ENCODE data around the gene LMO1.
A peak's percentile ranks its signal among the peaks of the same experiment; 100 is the strongest.

LMO1 gene
- 0 reads per million in 3 donors for total RNA-seq

- H3K4me3 ChIP-seq (ENCODE audit: insufficient read depth, low read depth, low read length, poor library complexity, severe bottlenecking): peak within 1 kb of the TSS; percentile 44
- no peak within 1 kb of the TSS for H3K27ac ChIP-seq (ENCODE audit: insufficient read depth, low read length, poor library complexity, severe bottlenecking)
- DNase-seq: peak; percentile 9 to 36 (median 25)
- H3K27me3 ChIP-seq (replicated peaks; ENCODE audit: control insufficient read depth, insufficient read depth, low read length, poor library complexity, severe bottlenecking): peaks cover 21% of the 10 kb centered on the region
- no peaks in the 10 kb centered on the region for H3K36me3 ChIP-seq (ENCODE audit: control insufficient read depth, insufficient read depth, low read length)
- peaks cover 11% of the 10 kb centered on the region for H3K4me1 ChIP-seq (ENCODE audit: control insufficient read depth, insufficient read depth, low read length, poor library complexity, severe bottlenecking)
- no peaks in the 10 kb centered on the region for H3K9me3 ChIP-seq (ENCODE audit: control insufficient read depth, low read length)
Observed at GRCh38 chr11:8263769-8264410, at the start of gene LMO1. Gene LMO1 (minus strand): TSS chr11:8263878. CDS start chr11:8263362, 516 bp downstream.

DNA sequence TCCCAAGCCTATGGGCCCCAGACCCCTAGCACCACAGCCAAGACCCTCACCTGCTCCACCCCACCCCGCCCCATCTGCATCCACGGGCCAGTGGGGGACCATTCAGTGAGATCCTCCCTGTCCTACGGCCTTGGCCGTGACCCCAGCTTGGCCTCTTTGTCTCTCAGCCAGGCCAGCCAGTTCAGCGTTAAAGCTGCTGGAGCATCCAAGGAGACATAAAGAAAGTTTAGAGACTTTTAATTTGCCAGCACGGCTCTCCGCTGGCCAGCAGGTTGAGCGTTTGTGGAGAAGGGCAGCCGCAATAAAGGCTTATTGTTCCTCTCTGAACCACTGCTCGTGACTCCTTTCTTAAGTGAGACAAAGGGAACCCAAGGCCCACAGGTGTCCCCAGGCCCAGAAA is 49.3 kb upstream of the LMO1 start:
- H3K27me3 ChIP-seq (replicated peaks; ENCODE audit: control insufficient read depth, insufficient read depth, low read length, poor library complexity, severe bottlenecking): no peaks in the 10 kb centered on the region
- no peaks in the 10 kb centered on the region for H3K4me1 ChIP-seq (ENCODE audit: control insufficient read depth, insufficient read depth, low read length, poor library complexity, severe bottlenecking)
- DNase-seq: no peak
- H3K9me3 ChIP-seq (ENCODE audit: control insufficient read depth, low read length): no peaks in the 10 kb centered on the region
- no peak overlapping the region for H3K4me3 ChIP-seq (ENCODE audit: insufficient read depth, low read depth, low read length, poor library complexity, severe bottlenecking)
- H3K27ac ChIP-seq (ENCODE audit: insufficient read depth, low read length, poor library complexity, severe bottlenecking): no peak overlapping the region
- no peaks in the 10 kb centered on the region for H3K36me3 ChIP-seq (ENCODE audit: control insufficient read depth, insufficient read depth, low read length)

DNA sequence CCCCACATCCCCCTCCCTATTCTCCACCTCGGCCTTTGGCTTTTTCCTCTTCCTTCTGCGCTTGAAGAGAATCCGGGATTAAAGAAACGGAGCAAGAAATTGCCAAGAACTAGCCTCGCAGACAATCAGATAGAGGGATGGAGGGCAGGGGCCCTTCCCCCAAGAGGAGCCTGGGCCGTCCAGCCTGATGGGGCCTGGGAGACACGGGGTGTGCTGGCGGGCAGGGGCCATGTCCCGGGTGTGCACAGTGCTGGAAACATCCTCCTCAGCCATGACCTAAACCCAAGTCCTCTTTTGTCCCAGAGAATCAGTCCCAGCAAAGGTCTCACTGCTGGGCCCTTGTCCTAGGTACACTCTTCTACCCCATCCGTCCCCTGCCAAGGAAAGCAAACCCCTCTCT is 47.7 kb upstream of the LMO1 start:
- no peaks in the 10 kb centered on the region for H3K27me3 ChIP-seq (replicated peaks; ENCODE audit: control insufficient read depth, insufficient read depth, low read length, poor library complexity, severe bottlenecking)
- H3K36me3 ChIP-seq (ENCODE audit: control insufficient read depth, insufficient read depth, low read length): no peaks in the 10 kb centered on the region
- no peaks in the 10 kb centered on the region for H3K4me1 ChIP-seq (ENCODE audit: control insufficient read depth, insufficient read depth, low read length, poor library complexity, severe bottlenecking)
- no peak for DNase-seq
- no peak overlapping the region for H3K27ac ChIP-seq (ENCODE audit: insufficient read depth, low read length, poor library complexity, severe bottlenecking)
- H3K9me3 ChIP-seq (ENCODE audit: control insufficient read depth, low read length): no peaks in the 10 kb centered on the region
- H3K4me3 ChIP-seq (ENCODE audit: insufficient read depth, low read depth, low read length, poor library complexity, severe bottlenecking): no peak overlapping the region

- H3K4me3 ChIP-seq (ENCODE audit: insufficient read depth, low read depth, low read length, poor library complexity, severe bottlenecking): no peak overlapping the region
- H3K4me1 ChIP-seq (ENCODE audit: control insufficient read depth, insufficient read depth, low read length, poor library complexity, severe bottlenecking): no peaks in the 10 kb centered on the region
- H3K36me3 ChIP-seq (ENCODE audit: control insufficient read depth, insufficient read depth, low read length): no peaks in the 10 kb centered on the region
- no peak overlapping the region for H3K27ac ChIP-seq (ENCODE audit: insufficient read depth, low read length, poor library complexity, severe bottlenecking)
- H3K9me3 ChIP-seq (ENCODE audit: control insufficient read depth, low read length): no peaks in the 10 kb centered on the region
- no peak for DNase-seq
- no peaks in the 10 kb centered on the region for H3K27me3 ChIP-seq (replicated peaks; ENCODE audit: control insufficient read depth, insufficient read depth, low read length, poor library complexity, severe bottlenecking)
Observed at GRCh38 chr11:8310743-8311298, 47.1 kb upstream of the LMO1 start.

DNA sequence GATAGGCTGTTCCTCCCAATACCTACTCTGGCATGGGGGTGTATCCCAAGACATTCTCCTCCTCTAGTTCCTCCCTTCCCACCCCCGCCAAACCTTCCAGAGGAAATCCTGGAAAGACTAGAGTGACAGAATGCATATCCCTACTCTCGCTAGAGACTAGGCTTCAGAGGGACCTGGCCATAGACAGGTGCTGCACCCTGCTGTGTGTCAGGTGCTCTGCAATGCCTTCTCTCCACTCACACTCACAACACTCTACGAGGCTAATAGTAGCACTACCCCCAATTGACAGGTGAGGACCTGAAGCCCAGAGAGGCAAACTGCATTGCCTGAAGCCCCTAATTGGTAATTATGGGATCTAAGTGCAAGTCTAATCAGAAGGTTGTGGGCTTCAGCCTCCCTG is 46.2 kb upstream of the LMO1 start:
- no peak overlapping the region for H3K4me3 ChIP-seq (ENCODE audit: insufficient read depth, low read depth, low read length, poor library complexity, severe bottlenecking)
- DNase-seq: no peak
- H3K36me3 ChIP-seq (ENCODE audit: control insufficient read depth, insufficient read depth, low read length): no peaks in the 10 kb centered on the region
- H3K4me1 ChIP-seq (ENCODE audit: control insufficient read depth, insufficient read depth, low read length, poor library complexity, severe bottlenecking): no peaks in the 10 kb centered on the region
- H3K9me3 ChIP-seq (ENCODE audit: control insufficient read depth, low read length): no peaks in the 10 kb centered on the region
- no peaks in the 10 kb centered on the region for H3K27me3 ChIP-seq (replicated peaks; ENCODE audit: control insufficient read depth, insufficient read depth, low read length, poor library complexity, severe bottlenecking)
- no peak overlapping the region for H3K27ac ChIP-seq (ENCODE audit: insufficient read depth, low read length, poor library complexity, severe bottlenecking)

GRCh38 chr11:8309311-8309710 is 45.6 kb upstream of the LMO1 start:
- H3K36me3 ChIP-seq (ENCODE audit: control insufficient read depth, insufficient read depth, low read length): no peaks in the 10 kb centered on the region
- no peaks in the 10 kb centered on the region for H3K4me1 ChIP-seq (ENCODE audit: control insufficient read depth, insufficient read depth, low read length, poor library complexity, severe bottlenecking)
- no peak for DNase-seq
- H3K4me3 ChIP-seq (ENCODE audit: insufficient read depth, low read depth, low read length, poor library complexity, severe bottlenecking): no peak overlapping the region
- H3K27ac ChIP-seq (ENCODE audit: insufficient read depth, low read length, poor library complexity, severe bottlenecking): no peak overlapping the region
- H3K9me3 ChIP-seq (ENCODE audit: control insufficient read depth, low read length): no peaks in the 10 kb centered on the region
- H3K27me3 ChIP-seq (replicated peaks; ENCODE audit: control insufficient read depth, insufficient read depth, low read length, poor library complexity, severe bottlenecking): no peaks in the 10 kb centered on the region

- H3K27ac ChIP-seq (ENCODE audit: insufficient read depth, low read length, poor library complexity, severe bottlenecking): no peak overlapping the region
- H3K4me1 ChIP-seq (ENCODE audit: control insufficient read depth, insufficient read depth, low read length, poor library complexity, severe bottlenecking): no peaks in the 10 kb centered on the region
- DNase-seq: no peak
- H3K27me3 ChIP-seq (replicated peaks; ENCODE audit: control insufficient read depth, insufficient read depth, low read length, poor library complexity, severe bottlenecking): no peaks in the 10 kb centered on the region
- no peaks in the 10 kb centered on the region for H3K36me3 ChIP-seq (ENCODE audit: control insufficient read depth, insufficient read depth, low read length)
- no peaks in the 10 kb centered on the region for H3K9me3 ChIP-seq (ENCODE audit: control insufficient read depth, low read length)
- H3K4me3 ChIP-seq (ENCODE audit: insufficient read depth, low read depth, low read length, poor library complexity, severe bottlenecking): no peak overlapping the region
Observed at GRCh38 chr11:8307601-8308000, 43.9 kb upstream of the LMO1 start.

DNA sequence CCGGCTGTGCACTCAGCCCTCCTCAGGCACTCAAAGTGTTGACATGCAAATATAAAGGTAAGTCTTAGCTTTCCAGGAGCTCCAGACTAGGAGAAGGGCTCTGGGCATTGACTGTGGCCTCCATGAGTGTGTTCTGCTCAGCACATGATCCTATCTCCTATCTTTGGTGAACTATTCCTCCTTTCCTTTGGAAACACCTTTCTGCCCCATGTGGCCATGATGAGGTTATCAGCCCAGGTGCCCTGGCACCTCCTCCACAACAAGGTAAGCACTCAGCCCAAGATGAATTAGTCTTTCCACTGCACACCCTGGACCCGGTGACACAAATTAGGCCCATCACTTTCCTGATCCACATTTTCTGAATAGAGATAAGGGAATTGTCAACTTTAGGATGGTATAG is 37.9 kb upstream of the LMO1 start:
- no peaks in the 10 kb centered on the region for H3K27me3 ChIP-seq (replicated peaks; ENCODE audit: control insufficient read depth, insufficient read depth, low read length, poor library complexity, severe bottlenecking)
- H3K4me1 ChIP-seq (ENCODE audit: control insufficient read depth, insufficient read depth, low read length, poor library complexity, severe bottlenecking): no peaks in the 10 kb centered on the region
- no peaks in the 10 kb centered on the region for H3K9me3 ChIP-seq (ENCODE audit: control insufficient read depth, low read length)
- DNase-seq: no peak
- no peaks in the 10 kb centered on the region for H3K36me3 ChIP-seq (ENCODE audit: control insufficient read depth, insufficient read depth, low read length)
- H3K4me3 ChIP-seq (ENCODE audit: insufficient read depth, low read depth, low read length, poor library complexity, severe bottlenecking): no peak overlapping the region
- no peak overlapping the region for H3K27ac ChIP-seq (ENCODE audit: insufficient read depth, low read length, poor library complexity, severe bottlenecking)

GRCh38 chr11:8298801-8299786 is 35.4 kb upstream of the LMO1 start:
- no peaks in the 10 kb centered on the region for H3K9me3 ChIP-seq (ENCODE audit: control insufficient read depth, low read length)
- no peaks in the 10 kb centered on the region for H3K27me3 ChIP-seq (replicated peaks; ENCODE audit: control insufficient read depth, insufficient read depth, low read length, poor library complexity, severe bottlenecking)
- DNase-seq: no peak
- H3K4me1 ChIP-seq (ENCODE audit: control insufficient read depth, insufficient read depth, low read length, poor library complexity, severe bottlenecking): no peaks in the 10 kb centered on the region
- no peak overlapping the region for H3K4me3 ChIP-seq (ENCODE audit: insufficient read depth, low read depth, low read length, poor library complexity, severe bottlenecking)
- H3K27ac ChIP-seq (ENCODE audit: insufficient read depth, low read length, poor library complexity, severe bottlenecking): no peak overlapping the region
- H3K36me3 ChIP-seq (ENCODE audit: control insufficient read depth, insufficient read depth, low read length): no peaks in the 10 kb centered on the region
